ENCODE results near the gene RACK1.

DNA sequence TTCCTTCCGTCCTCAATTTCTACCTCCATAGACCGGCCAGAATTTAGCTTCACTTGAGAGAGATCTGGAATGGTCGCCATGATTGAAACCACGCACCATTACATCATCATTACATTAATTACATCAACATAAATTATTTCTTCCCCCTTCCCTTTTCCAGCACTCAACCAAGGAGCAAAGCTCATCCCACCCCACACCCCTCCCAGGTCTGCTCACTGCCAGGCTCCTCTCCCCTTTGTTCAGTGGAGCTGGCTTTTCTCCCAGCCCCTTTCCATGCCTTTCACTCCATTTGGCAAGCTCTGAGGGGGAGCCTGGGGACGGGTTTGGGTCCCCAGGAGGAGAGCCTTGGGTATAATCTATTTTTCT lies 8.4 kb downstream of the RACK1 start:
- no peak for TF ChIP-seq POLR2A (IDR thresholded peaks at IDR 0.05)
- TF ChIP-seq, protein P1, sequence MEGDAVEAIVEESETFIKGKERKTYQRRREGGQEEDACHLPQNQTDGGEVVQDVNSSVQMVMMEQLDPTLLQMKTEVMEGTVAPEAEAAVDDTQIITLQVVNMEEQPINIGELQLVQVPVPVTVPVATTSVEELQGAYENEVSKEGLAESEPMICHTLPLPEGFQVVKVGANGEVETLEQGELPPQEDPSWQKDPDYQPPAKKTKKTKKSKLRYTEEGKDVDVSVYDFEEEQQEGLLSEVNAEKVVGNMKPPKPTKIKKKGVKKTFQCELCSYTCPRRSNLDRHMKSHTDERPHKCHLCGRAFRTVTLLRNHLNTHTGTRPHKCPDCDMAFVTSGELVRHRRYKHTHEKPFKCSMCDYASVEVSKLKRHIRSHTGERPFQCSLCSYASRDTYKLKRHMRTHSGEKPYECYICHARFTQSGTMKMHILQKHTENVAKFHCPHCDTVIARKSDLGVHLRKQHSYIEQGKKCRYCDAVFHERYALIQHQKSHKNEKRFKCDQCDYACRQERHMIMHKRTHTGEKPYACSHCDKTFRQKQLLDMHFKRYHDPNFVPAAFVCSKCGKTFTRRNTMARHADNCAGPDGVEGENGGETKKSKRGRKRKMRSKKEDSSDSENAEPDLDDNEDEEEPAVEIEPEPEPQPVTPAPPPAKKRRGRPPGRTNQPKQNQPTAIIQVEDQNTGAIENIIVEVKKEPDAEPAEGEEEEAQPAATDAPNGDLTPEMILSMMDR (IDR thresholded peaks at IDR 0.05 in 8 of 11, conservative IDR thresholded peaks at IDR 0.05 in 3 of 11) = no peak
- TF ChIP-seq POLR2AphosphoS5 (IDR thresholded peaks at IDR 0.05) = peak in 1 of 3 donors; percentile 48

Data from spleen (tissue), 7 donors.